ENCODE data around the gene HOOK2.

- TF ChIP-seq CTCF (IDR thresholded peaks at IDR 0.05 in 8 of 11, conservative IDR thresholded peaks at IDR 0.05 in 3 of 11) = no peak
- TF ChIP-seq POLR2A (IDR thresholded peaks at IDR 0.05) = no peak
- no peak for TF ChIP-seq POLR2AphosphoS5 (IDR thresholded peaks at IDR 0.05)
Measured at GRCh38 chr19:12751635-12752034, 23.7 kb downstream of the HOOK2 start, which contains the start of gene BEST2.

Measured in spleen (tissue), 7 donors.